Measurements from ENCODE around the gene TBXAS1. TPM values are rescaled to one million over a fixed set of nuclear protein-coding genes. Genes with fewer than 3 reads are reported as not detected.

TBXAS1 gene
- total RNA-seq, result 10 to 100 TPM in 3 of 4 donors, 1 to 10 TPM in 1; 9.8 to 31.3 (median 13.5) TPM

DNA sequence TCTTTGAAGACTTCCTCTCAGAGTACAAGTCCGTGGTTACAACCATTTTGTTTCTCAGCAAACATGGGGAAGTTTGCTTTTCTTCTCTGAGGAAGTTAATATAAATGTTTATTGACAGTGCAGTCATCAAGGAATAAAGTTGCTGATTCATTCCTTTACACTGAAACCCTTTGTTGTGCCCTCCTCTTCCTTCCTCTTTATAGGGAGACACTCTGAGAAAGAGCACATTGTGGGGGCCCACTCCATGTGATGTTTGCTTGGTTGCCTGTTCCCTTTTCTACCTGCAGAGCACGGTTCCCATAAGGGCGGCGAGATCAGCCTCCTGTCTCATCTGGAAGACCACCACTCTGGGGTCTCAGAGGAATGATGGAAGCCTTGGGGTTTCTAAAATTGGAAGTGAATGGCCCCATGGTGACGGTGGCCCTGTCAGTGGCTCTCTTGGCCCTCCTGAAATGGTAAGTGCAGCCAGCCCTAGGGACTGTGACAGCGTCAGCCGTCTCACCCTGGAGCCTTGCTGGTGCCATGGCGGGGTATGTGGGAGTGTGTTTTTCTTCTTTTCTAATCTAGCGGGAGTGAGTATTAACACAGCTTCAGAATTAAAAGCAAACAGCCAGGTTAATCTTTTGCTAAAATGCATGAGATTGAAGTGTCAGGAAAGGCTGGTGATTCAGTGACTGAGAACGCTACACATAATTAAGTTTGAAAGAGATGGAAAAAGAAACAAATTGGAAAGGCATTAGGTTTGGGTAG lies at the start of gene TBXAS1:
Gene TBXAS1, plus strand, starts transcription at position 240 of the 750 bp plus-strand sequence. Its CDS starts 127 bp downstream, at position 367.
- no peak for DNase-seq (ENCODE audit: extremely low spot score)
- Histone ChIP-seq H3K4me1 (peaks cover 0 to 3% (median 0%) of the 10 kb centered on the region in 4 donors), H3K27me3 (no peaks in the 10 kb centered on the region), H3K27ac (replicated peaks in 1 of 4) (peak within 1 kb of the TSS in 1 of 4 donors; percentile 33), H3K36me3 (no peaks in the 10 kb centered on the region), H3K9me3 (no peaks in the 10 kb centered on the region), H3K4me3 (peak within 1 kb of the TSS; percentile 10 to 40 (median 17))
- 83% methylated on average over 10 of the region's 10 CpGs for WGBS
- intact Hi-C loops (cut with DNase I), result no loop called here
- TF ChIP-seq, protein P1, sequence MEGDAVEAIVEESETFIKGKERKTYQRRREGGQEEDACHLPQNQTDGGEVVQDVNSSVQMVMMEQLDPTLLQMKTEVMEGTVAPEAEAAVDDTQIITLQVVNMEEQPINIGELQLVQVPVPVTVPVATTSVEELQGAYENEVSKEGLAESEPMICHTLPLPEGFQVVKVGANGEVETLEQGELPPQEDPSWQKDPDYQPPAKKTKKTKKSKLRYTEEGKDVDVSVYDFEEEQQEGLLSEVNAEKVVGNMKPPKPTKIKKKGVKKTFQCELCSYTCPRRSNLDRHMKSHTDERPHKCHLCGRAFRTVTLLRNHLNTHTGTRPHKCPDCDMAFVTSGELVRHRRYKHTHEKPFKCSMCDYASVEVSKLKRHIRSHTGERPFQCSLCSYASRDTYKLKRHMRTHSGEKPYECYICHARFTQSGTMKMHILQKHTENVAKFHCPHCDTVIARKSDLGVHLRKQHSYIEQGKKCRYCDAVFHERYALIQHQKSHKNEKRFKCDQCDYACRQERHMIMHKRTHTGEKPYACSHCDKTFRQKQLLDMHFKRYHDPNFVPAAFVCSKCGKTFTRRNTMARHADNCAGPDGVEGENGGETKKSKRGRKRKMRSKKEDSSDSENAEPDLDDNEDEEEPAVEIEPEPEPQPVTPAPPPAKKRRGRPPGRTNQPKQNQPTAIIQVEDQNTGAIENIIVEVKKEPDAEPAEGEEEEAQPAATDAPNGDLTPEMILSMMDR (IDR thresholded peaks at IDR 0.05), result no peak
- TF ChIP-seq POLR2AphosphoS5 (IDR thresholded peaks at IDR 0.05) (peak in 1 of 2 donors; percentile 44), POLR2A (IDR thresholded peaks at IDR 0.05; ENCODE audit: low read depth) (no peak), EP300 (IDR thresholded peaks at IDR 0.05) (no peak)

DNA sequence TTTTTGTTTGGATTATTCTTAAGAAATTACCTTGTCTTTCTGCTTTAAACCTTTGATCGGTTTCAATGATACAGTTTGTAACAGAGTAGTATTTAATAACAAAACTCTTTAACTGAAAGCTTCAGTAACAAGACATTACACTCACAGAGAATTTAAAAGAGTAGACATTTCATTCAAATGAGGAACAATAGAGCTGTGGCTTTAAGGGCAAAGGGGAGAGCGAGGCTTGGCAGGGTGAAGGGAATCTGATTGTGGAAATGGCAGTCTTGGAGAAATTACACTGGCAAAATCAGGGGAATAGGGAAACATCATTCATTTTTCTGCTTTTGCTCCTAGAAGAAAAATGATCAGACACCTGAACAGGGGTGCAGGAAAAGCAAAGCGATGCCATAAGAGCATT lies 46.1 kb upstream of the TBXAS1 start:
- no peak for TF ChIP-seq POLR2AphosphoS5 (IDR thresholded peaks at IDR 0.05)
- no peak for TF ChIP-seq EP300 (IDR thresholded peaks at IDR 0.05)
- no peak for TF ChIP-seq POLR2A (IDR thresholded peaks at IDR 0.05; ENCODE audit: low read depth)
- TF ChIP-seq, protein P1 (IDR thresholded peaks at IDR 0.05), result no peak
- H3K27me3 ChIP-seq, result no peaks in the 10 kb centered on the region
- no peak overlapping the region for H3K27ac ChIP-seq (replicated peaks in 1 of 4)
- DNase-seq (ENCODE audit: extremely low spot score), result no peak
- no peak overlapping the region for H3K4me3 ChIP-seq
- no peaks in the 10 kb centered on the region for H3K9me3 ChIP-seq
- WGBS, result 89% methylated on average over 3 of the region's 3 CpGs
- H3K36me3 ChIP-seq, result no peaks in the 10 kb centered on the region
- intact Hi-C loops (cut with DNase I), result no loop called here
- peaks cover 5 to 12% (median 11%) of the 10 kb centered on the region in 4 donors for H3K4me1 ChIP-seq

DNA sequence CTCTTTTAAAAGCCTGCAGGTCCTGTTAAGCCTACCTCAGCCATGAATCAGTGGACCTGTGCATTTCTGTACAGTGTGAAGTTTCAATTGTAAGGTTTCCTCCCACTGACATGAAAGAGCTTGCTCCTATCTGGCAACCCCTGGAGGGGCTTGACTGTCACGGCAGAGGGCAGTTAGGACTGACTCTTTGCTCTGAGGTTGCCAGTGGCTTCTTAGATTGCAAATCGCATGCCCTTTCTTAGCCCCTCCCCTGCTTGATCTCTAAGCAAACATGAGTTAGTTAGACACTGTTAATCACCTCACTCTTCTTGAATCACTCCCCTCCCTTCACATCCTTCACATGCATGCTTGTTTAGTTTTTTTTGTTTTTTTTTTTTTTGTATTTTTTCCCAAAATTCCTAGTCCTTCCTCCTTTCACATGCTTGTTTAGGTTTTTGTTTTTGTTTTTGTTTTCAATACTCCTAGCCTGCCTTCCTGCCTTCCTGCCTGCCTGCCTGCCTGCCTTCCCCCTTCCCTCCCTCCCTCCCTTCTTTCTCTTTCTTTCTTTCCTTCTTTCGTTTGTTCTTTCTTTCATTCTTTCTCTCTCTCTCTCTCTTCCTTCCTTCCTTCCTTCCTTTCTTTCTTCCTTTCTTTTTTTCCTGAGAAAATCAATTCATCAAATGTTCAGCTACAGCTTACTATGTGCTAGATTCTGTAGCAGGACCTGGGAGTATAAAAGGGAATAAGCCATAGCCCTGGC lies 45.2 kb upstream of the TBXAS1 start:
- H3K36me3 ChIP-seq, result no peaks in the 10 kb centered on the region
- no peak for DNase-seq (ENCODE audit: extremely low spot score)
- H3K27me3 ChIP-seq, result no peaks in the 10 kb centered on the region
- H3K27ac ChIP-seq (replicated peaks in 1 of 4), result no peak overlapping the region
- H3K4me1 ChIP-seq, result peaks cover 4 to 5% (median 5%) of the 10 kb centered on the region in 4 donors
- no peak overlapping the region for H3K4me3 ChIP-seq
- intact Hi-C loops (cut with DNase I), result no loop called here
- no peaks in the 10 kb centered on the region for H3K9me3 ChIP-seq
- 72% methylated on average over 3 of the region's 3 CpGs for WGBS
- TF ChIP-seq EP300 (IDR thresholded peaks at IDR 0.05) (no peak), POLR2A (IDR thresholded peaks at IDR 0.05; ENCODE audit: low read depth) (no peak), POLR2AphosphoS5 (IDR thresholded peaks at IDR 0.05) (no peak)
- TF ChIP-seq, protein P1 (IDR thresholded peaks at IDR 0.05), result no peak

DNA sequence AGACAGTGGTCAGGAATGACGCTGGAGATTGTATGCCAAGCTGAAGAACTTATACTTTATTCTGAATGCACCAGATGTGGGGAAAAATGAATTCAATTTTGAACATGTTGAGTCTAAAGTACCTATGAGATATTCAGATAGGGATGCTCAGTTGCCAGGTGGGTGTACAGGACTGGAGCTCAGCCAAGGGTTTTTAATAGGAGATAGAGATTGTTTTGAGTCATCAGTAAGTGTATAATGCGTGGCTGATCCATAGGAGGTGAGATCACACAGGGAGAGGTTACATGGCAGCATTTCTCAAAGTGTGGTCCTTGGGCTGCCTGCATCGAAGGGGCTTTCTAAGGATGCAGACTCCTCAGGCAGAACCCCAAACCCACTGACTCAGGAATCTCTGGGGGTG lies 44.4 kb upstream of the TBXAS1 start:
- no peak for DNase-seq (ENCODE audit: extremely low spot score)
- no peaks in the 10 kb centered on the region for H3K4me1 ChIP-seq
- 90% methylated on average over 3 of the region's 3 CpGs for WGBS
- no peaks in the 10 kb centered on the region for H3K9me3 ChIP-seq
- no peak overlapping the region for H3K4me3 ChIP-seq
- H3K27ac ChIP-seq (replicated peaks in 1 of 4), result no peak overlapping the region
- no peaks in the 10 kb centered on the region for H3K36me3 ChIP-seq
- intact Hi-C loops (cut with DNase I), result no loop called here
- no peak for TF ChIP-seq POLR2A (IDR thresholded peaks at IDR 0.05; ENCODE audit: low read depth)
- no peaks in the 10 kb centered on the region for H3K27me3 ChIP-seq

DNA sequence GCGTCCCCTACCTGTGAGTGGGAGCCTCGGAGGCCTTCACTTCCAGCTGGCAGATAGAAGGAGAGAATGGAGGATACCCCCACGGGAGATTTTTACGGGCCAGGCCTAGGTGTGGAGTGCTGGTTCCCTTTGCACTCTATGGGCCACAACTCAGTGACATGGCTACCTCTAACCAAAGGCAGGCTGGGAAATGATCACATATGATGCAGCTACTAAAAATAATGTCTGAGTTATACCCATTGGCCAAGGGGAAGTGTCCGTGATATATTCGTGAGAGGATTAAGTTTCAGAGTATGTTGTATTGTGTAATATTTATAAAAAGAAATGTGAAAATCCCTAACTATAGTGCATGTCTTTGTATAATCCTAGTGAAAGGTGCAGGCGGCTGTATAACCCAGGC lies 37.7 kb upstream of the TBXAS1 start:
- TF ChIP-seq, protein P1 (IDR thresholded peaks at IDR 0.05), result no peak
- no peak for TF ChIP-seq EP300 (IDR thresholded peaks at IDR 0.05)
- TF ChIP-seq POLR2AphosphoS5 (IDR thresholded peaks at IDR 0.05), result no peak
- TF ChIP-seq POLR2A (IDR thresholded peaks at IDR 0.05; ENCODE audit: low read depth), result no peak
- Histone ChIP-seq H3K27ac (replicated peaks in 1 of 4) (no peak overlapping the region), H3K4me1 (no peaks in the 10 kb centered on the region), H3K36me3 (no peaks in the 10 kb centered on the region), H3K27me3 (no peaks in the 10 kb centered on the region), H3K9me3 (no peaks in the 10 kb centered on the region), H3K4me3 (no peak overlapping the region)
- intact Hi-C loops (cut with DNase I), result no loop called here
- no peak for DNase-seq (ENCODE audit: extremely low spot score)
- WGBS, result 91% methylated on average over 7 of the region's 7 CpGs

Data from esophagus muscularis mucosa (tissue), 4 donors.